Mammary epithelial cell (primary cell): ENCODE results near the gene ARPC1B.

ENCODE experiments used
- CTCF ChIP-seq, 2 donors: IDR thresholded peaks in 1 of 2; conservative IDR thresholded peaks in 1 of 2; 2 replicates each; pipeline ENCODE4 v1.5.1; 2011 to 2012; ENCODE audit warnings: inconsistent platforms in 2 of 2, low read length in 2 of 2, mild to moderate bottlenecking in 2 of 2, control low read depth in 1 of 2, low read depth in 1 of 2; ENCODE audit not compliant: insufficient read depth in 1 of 2; ENCODE audit errors: extremely low read depth in 1 of 2
- EZH2 ChIP-seq: IDR thresholded peaks from 2 replicates; pipeline ENCODE4 v1.6.1; 2012; ENCODE audit warnings: low read length, inconsistent platforms, borderline replicate concordance

- TF ChIP-seq CTCF (conservative IDR thresholded peaks at IDR 0.05 in 1 of 2, IDR thresholded peaks at IDR 0.05 in 1 of 2; ENCODE audit: extremely low read depth in 1 of 2, insufficient read depth in 1 of 2, low read depth in 1 of 2, low read length in 2 of 2): peak; percentile 54 to 81
- TF ChIP-seq EZH2: no peak
Observed at GRCh38 chr7:99365318-99366141, 9.0 kb upstream of the ARPC1B start.
